Measurements from ENCODE around the gene QRFP. TPM values are rescaled to one million over a fixed set of nuclear protein-coding genes. Genes with fewer than 3 reads are reported as not detected.

QRFP gene
- total and polyA plus RNA-seq, 2 of the 8 experiments (the other 6 are each of a cell fraction or from before 2014, with no cell fraction given) = not detected

DNA sequence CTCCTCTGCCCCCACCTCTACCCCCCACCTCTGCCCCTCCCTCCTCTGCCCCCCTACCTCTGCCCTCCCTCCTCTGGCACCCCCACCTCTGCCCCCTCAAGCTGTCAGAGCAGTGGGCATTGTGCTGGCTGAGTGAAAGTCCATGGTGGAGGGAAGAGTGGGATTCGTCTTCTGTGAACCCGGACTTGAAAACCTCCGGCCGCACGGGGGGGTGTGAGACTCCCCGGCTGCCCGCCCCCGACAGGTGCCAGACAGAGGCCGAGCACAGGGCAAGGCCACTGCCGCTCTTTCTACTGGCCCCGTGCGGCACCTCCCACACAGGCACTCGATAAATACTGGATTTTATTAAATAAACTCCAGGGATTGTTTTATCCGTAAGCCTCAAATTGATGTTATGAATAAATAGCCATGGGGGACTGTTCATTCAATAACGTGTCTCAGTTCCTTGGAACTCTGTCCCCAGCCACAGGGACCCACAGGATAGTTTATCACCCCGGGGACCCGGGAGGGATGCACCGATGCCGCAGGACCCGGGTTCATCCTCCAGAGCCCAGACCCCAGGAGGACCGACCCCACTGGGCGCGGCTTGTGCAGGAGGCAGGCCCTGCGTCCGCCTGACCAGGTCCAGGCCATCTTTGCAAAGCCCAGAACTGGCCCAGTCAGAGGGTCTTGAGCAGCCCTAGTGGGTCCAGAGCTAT lies 2.6 kb upstream of the QRFP start (continued):
- TF ChIP-seq, protein P1, sequence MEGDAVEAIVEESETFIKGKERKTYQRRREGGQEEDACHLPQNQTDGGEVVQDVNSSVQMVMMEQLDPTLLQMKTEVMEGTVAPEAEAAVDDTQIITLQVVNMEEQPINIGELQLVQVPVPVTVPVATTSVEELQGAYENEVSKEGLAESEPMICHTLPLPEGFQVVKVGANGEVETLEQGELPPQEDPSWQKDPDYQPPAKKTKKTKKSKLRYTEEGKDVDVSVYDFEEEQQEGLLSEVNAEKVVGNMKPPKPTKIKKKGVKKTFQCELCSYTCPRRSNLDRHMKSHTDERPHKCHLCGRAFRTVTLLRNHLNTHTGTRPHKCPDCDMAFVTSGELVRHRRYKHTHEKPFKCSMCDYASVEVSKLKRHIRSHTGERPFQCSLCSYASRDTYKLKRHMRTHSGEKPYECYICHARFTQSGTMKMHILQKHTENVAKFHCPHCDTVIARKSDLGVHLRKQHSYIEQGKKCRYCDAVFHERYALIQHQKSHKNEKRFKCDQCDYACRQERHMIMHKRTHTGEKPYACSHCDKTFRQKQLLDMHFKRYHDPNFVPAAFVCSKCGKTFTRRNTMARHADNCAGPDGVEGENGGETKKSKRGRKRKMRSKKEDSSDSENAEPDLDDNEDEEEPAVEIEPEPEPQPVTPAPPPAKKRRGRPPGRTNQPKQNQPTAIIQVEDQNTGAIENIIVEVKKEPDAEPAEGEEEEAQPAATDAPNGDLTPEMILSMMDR (IDR thresholded peaks at IDR 0.05; ENCODE audit: control extremely low read depth in 1 of 3, insufficient read depth in 1 of 3, low read depth in 1 of 3, low read length in 3 of 3) = no peak
- no peak for TF ChIP-seq TEAD4 (IDR thresholded peaks at IDR 0.05; ENCODE audit: low read depth, low read length)

Measured in H1 (cell line).